Activated naive CD8-positive, alpha-beta T cell treated with anti-CD3 and anti-CD28 coated beads for 36 hours (primary cell): ENCODE results near the gene PROSER3. TPM values are rescaled to one million over a fixed set of nuclear protein-coding genes. Genes with fewer than 3 reads are reported as not detected.

ENCODE experiments used
- DNase-seq: peaks from one replicate; pipeline ENCODE4 v3.0.0; 2021
- H3K27ac Mint-ChIP-seq: one replicate; pipeline ENCODE4 v1.8.0; 2022; ENCODE audit warnings: mild to moderate bottlenecking, moderate library complexity, mixed read lengths
- H3K27me3 Mint-ChIP-seq: one replicate; pipeline ENCODE4 v1.8.0; 2022; ENCODE audit warnings: mild to moderate bottlenecking, mixed read lengths
- H3K36me3 Mint-ChIP-seq: one replicate; pipeline ENCODE4 v1.8.0; 2021; ENCODE audit warnings: mild to moderate bottlenecking, mixed read lengths
- H3K4me1 Mint-ChIP-seq: one replicate; pipeline ENCODE4 v1.8.0; 2021; ENCODE audit warnings: mixed read lengths
- H3K4me3 Mint-ChIP-seq: one replicate; pipeline ENCODE4 v1.8.0; 2022; ENCODE audit warnings: mild to moderate bottlenecking, moderate library complexity, mixed read lengths
- H3K9me3 Mint-ChIP-seq: one replicate; pipeline ENCODE4 v1.8.0; 2022; ENCODE audit warnings: mixed read lengths
- total RNA-seq, 2 experiments: library from RNA; stranded (reverse); gene quantifications; one replicate each; pipeline ENCODE4 v1.2.3, GENCODE V29; 2021

Gene PROSER3
- total RNA-seq, 2 experiments from 2014 or later = 29.9 to 33.3 TPM

GRCh38 chr19:35740423-35741202 is 17.4 kb upstream of the PROSER3 start:
- H3K27ac Mint-ChIP-seq = peak overlapping the region; percentile 96
- H3K27me3 Mint-ChIP-seq = no peaks in the 10 kb centered on the region
- H3K36me3 Mint-ChIP-seq = peaks cover 43% of the 10 kb centered on the region
- H3K9me3 Mint-ChIP-seq = no peaks in the 10 kb centered on the region
- DNase-seq = peak; percentile 97
- peak overlapping the region; percentile 85 for H3K4me3 Mint-ChIP-seq
- peaks cover 43% of the 10 kb centered on the region for H3K4me1 Mint-ChIP-seq

GRCh38 chr19:35741203-35741515 is 16.8 kb upstream of the PROSER3 start:
- DNase-seq = no peak
- Mint-ChIP-seq H3K4me3 (peak overlapping the region; percentile 85), H3K36me3 (peaks cover 43% of the 10 kb centered on the region), H3K4me1 (peaks cover 47% of the 10 kb centered on the region), H3K27me3 (no peaks in the 10 kb centered on the region), H3K27ac (peak overlapping the region; percentile 99), H3K9me3 (no peaks in the 10 kb centered on the region)

- Mint-ChIP-seq H3K27ac (peak within 1 kb of the TSS; percentile 99), H3K36me3 (peaks cover 43% of the 10 kb centered on the region), H3K27me3 (no peaks in the 10 kb centered on the region), H3K4me1 (peaks cover 45% of the 10 kb centered on the region), H3K4me3 (peak within 1 kb of the TSS; percentile 85), H3K9me3 (no peaks in the 10 kb centered on the region)
- DNase-seq = peak; percentile 84
Measured at GRCh38 chr19:35742121-35742724, 15.8 kb upstream of the PROSER3 start, which contains the start of gene IGFLR1. TSS of gene IGFLR1 (minus strand) at chr19:35742452. CDS start at chr19:35741180, 1,272 bp downstream.

GRCh38 chr19:35743640-35744429 is 14.1 kb upstream of the PROSER3 start:
- Mint-ChIP-seq H3K36me3 (peaks cover 40% of the 10 kb centered on the region), H3K27ac (peak overlapping the region; percentile 99), H3K4me1 (peaks cover 45% of the 10 kb centered on the region), H3K27me3 (no peaks in the 10 kb centered on the region), H3K4me3 (peak overlapping the region; percentile 85), H3K9me3 (no peaks in the 10 kb centered on the region)
- no peak for DNase-seq

- peak overlapping the region; percentile 85 for H3K4me3 Mint-ChIP-seq
- peaks cover 35% of the 10 kb centered on the region for H3K36me3 Mint-ChIP-seq
Measured at GRCh38 chr19:35744430-35745327, 13.3 kb upstream of the PROSER3 start.

GRCh38 chr19:35745328-35746086 is 12.5 kb upstream of the PROSER3 start, which contains the start of the genes PSENEN and U2AF1L4:
TSS of gene PSENEN (plus strand) at chr19:35745651. CDS start at chr19:35745931, 280 bp downstream.
TSS of gene U2AF1L4 (minus strand) at chr19:35745418. CDS start at chr19:35745391, 27 bp downstream.
- no peaks in the 10 kb centered on the region for H3K9me3 Mint-ChIP-seq
- peak within 1 kb of the TSS; percentile 85 for H3K4me3 Mint-ChIP-seq
- peaks cover 52% of the 10 kb centered on the region for H3K4me1 Mint-ChIP-seq
- peaks cover 36% of the 10 kb centered on the region for H3K36me3 Mint-ChIP-seq
- H3K27me3 Mint-ChIP-seq = no peaks in the 10 kb centered on the region
- peak within 1 kb of the TSS; percentile 99 for H3K27ac Mint-ChIP-seq
- peak; percentile 97 for DNase-seq

More at GRCh38 chr19:35744430-35745327, 13.3 kb upstream of the PROSER3 start:
- DNase-seq = peak; percentile 90
- peak overlapping the region; percentile 99 for H3K27ac Mint-ChIP-seq
- peaks cover 47% of the 10 kb centered on the region for H3K4me1 Mint-ChIP-seq
- no peaks in the 10 kb centered on the region for H3K9me3 Mint-ChIP-seq
- no peaks in the 10 kb centered on the region for H3K27me3 Mint-ChIP-seq

- DNase-seq = no peak
- H3K9me3 Mint-ChIP-seq = no peaks in the 10 kb centered on the region
- H3K36me3 Mint-ChIP-seq = peaks cover 30% of the 10 kb centered on the region
- no peaks in the 10 kb centered on the region for H3K27me3 Mint-ChIP-seq
- H3K4me1 Mint-ChIP-seq = peaks cover 49% of the 10 kb centered on the region
- H3K4me3 Mint-ChIP-seq = peak overlapping the region; percentile 85
- H3K27ac Mint-ChIP-seq = peak overlapping the region; percentile 99
Measured at GRCh38 chr19:35746087-35746462, 11.9 kb upstream of the PROSER3 start.

GRCh38 chr19:35746531-35746930 is 11.4 kb upstream of the PROSER3 start:
- no peak for DNase-seq
- Mint-ChIP-seq H3K4me1 (peaks cover 49% of the 10 kb centered on the region), H3K27me3 (no peaks in the 10 kb centered on the region), H3K9me3 (no peaks in the 10 kb centered on the region), H3K4me3 (peak overlapping the region; percentile 85), H3K36me3 (peaks cover 30% of the 10 kb centered on the region), H3K27ac (peak overlapping the region; percentile 99)

- DNase-seq = peak; percentile 97
- Mint-ChIP-seq H3K9me3 (no peaks in the 10 kb centered on the region), H3K27ac (peak within 1 kb of the TSS; percentile 94), H3K4me1 (peaks cover 37% of the 10 kb centered on the region), H3K36me3 (peaks cover 15% of the 10 kb centered on the region), H3K4me3 (peak within 1 kb of the TSS; percentile 97), H3K27me3 (no peaks in the 10 kb centered on the region)
Measured at GRCh38 chr19:35748106-35749020, 9.6 kb upstream of the PROSER3 start, which contains the start of gene LIN37. TSS of gene LIN37 (plus strand) at chr19:35748576. CDS start at chr19:35748725, 149 bp downstream.

- DNase-seq = no peak
- H3K27ac Mint-ChIP-seq = no peak overlapping the region
- H3K4me1 Mint-ChIP-seq = peaks cover 29% of the 10 kb centered on the region
- H3K4me3 Mint-ChIP-seq = no peak overlapping the region
- peaks cover 6% of the 10 kb centered on the region for H3K27me3 Mint-ChIP-seq
- H3K36me3 Mint-ChIP-seq = peaks cover 16% of the 10 kb centered on the region
- H3K9me3 Mint-ChIP-seq = no peaks in the 10 kb centered on the region
Measured at GRCh38 chr19:35750167-35750566, 7.8 kb upstream of the PROSER3 start.

- Mint-ChIP-seq H3K27ac (no peak overlapping the region), H3K9me3 (no peaks in the 10 kb centered on the region), H3K27me3 (peaks cover 14% of the 10 kb centered on the region), H3K36me3 (peaks cover 23% of the 10 kb centered on the region), H3K4me3 (no peak overlapping the region), H3K4me1 (peaks cover 27% of the 10 kb centered on the region)
- DNase-seq = no peak
Measured at GRCh38 chr19:35751839-35752745, 5.9 kb upstream of the PROSER3 start.

- H3K4me1 Mint-ChIP-seq = peaks cover 28% of the 10 kb centered on the region
- H3K36me3 Mint-ChIP-seq = peaks cover 22% of the 10 kb centered on the region
- H3K27me3 Mint-ChIP-seq = peaks cover 16% of the 10 kb centered on the region
- H3K27ac Mint-ChIP-seq = no peak overlapping the region
- no peaks in the 10 kb centered on the region for H3K9me3 Mint-ChIP-seq
- H3K4me3 Mint-ChIP-seq = no peak overlapping the region
- no peak for DNase-seq
Measured at GRCh38 chr19:35752746-35753350, 5.1 kb upstream of the PROSER3 start.
